ENCODE data around the gene ABCB9.
"Not testable (repeated sequence)": the region's sequence is repeated elsewhere in the genome, so short reads cannot be mapped to it uniquely, and the experiment has no call there.

The ABCB9 gene

GRCh38 chr12:122941351-122941750 lies 24.9 kb downstream of the ABCB9 start:
- not testable (repeated sequence) for DNase-seq (ENCODE audit: low spot score)

GRCh38 chr12:122939125-122939524 lies 27.1 kb downstream of the ABCB9 start:
- no peak for DNase-seq (ENCODE audit: low spot score)

DNA sequence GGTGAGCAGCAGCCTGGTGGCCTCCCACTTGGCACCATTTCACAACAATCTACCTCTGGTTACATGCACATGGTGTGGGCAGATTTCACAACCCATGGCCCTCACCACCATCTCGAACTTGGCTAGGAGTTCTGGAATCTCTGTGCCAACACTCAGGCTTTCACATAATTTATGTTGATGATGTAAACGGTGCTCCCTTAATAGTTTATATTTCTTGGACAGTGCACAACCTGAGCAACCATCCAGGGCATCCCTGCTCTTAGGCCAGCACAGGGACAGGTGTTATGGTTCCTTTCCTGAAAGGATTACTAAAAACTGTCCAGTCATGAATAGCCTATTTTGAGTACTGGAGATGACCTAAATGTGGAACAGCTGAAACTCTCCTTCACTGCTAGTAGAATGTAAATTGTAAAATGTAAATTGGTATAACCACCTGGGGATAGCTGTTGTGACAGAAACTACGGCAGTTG lies 28.6 kb downstream of the ABCB9 start:
- DNase-seq (ENCODE audit: low spot score): no peak

DNA sequence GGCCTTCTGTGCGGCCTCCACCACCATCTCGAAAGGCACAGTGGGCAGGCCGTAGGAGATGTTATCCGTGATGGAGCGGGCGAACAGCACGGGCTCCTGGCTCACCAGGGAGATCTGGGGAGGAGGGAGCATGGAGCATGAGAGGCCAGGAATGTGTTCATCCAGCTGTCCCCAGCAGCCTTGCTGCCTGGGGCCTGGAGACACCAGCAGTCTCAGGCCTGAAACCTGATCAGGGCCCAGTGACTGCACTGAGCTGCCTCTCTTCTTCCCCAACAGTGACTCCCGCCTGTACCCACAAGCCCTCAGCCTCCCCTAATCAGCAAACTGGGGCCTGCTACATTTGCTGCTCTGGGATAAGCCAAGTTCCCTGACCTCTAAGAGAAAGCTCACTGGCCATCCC lies 30.9 kb downstream of the ABCB9 start:
- DNase-seq (ENCODE audit: low spot score): peak; percentile 37

- no peak for DNase-seq (ENCODE audit: low spot score)
Observed at GRCh38 chr12:122934722-122935121, 31.5 kb downstream of the ABCB9 start.

DNA sequence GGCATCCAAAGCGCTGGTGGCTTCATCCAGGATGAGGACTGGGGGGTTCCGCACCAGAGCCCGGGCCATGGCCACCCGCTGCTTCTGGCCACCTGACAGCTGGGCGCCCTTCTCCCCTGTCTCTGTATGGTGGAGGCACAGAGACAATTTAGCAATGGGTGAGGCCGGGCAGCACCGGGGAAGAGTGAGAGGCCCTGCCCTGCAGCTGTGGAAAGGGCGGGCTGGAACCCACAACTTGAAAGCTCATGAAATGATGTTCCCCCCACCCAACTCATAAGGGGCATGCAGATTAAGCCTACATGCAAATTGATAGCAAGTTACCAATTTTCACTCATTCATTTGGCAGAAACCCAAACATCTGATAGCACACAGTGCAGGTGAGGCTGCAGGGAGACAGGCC lies 34.1 kb downstream of the ABCB9 start:
- DNase-seq (ENCODE audit: low spot score): no peak

GRCh38 chr12:122929812-122930211 lies 36.5 kb downstream of the ABCB9 start:
- DNase-seq (ENCODE audit: low spot score): no peak

DNA sequence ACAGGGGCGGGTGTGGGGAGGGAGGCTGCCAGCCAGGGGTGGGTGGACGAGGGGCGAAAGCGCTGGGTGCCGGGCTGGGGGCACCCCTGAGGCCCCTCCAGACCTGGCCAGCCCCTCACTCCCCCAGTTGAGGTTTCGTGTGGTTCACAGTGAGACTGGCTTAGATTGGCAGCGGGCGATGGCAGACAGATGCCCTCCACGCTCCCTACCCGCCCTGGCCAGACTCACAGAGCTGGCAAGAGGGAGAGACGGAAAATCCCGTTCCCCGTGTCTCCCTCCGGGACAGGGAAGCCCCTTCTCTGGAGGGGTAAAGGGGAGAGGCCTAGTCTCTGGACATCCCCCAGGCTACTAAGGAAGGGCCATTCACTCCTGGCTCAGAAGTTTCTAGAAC lies 37.1 kb downstream of the ABCB9 start:
- DNase-seq (ENCODE audit: low spot score): no peak

DNA sequence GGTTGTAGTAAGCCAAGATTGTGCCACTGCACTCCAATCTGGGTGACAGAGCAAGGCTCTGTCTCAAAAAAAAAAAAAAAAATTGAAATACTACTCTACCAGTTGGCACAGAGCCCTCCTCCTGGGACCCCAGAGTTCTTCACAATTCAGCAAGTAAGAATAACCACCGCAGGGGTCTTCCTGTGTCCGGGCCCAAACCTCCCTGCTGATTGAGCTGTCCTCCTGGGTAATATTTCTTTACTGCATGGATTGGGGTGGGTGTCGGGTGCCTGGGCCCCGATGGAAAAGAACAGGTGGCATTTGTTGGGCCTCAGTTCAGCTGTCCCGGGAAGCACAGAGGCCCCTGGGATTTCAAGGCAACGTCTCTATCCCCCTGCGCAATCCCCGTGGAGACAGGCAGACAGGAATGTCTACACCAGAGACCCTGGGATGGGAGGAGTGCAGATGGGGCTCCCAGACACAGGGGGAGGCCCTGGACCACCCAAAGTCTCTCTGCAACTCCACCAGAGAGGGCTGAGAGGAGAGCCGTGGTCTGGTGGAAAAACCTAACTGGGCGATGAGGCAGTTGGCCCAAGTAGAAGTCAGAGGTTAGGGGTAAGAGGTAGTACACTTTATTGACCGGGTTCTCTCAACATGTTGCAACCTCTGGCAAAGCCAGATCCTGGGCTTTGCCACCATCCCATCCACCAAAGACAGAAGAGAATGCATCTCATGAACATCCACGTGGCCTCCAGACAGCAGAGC lies 37.7 kb downstream of the ABCB9 start:
- DNase-seq (ENCODE audit: low spot score): no peak

- DNase-seq (ENCODE audit: low spot score): no peak
Observed at GRCh38 chr12:122927756-122928403, 38.4 kb downstream of the ABCB9 start.

DNA sequence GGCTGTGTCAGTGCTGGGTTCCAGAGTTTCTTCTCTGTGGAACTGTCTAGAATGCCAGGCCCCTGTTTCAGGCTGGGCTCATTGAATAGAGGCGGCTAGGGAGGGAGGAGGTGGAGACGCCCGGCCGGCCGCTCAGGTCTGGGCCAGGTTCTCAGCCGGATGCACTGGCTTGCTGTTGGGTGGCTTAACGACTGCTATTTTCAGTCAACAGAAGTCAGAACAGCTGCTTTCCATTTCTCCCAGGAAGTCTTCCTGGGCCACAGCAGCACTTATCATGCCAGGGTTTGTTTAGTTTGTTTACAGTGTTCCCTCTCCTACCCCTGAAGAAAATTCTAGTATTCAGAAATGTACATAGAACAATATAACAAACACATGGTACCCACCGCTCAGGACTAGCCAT lies 44.3 kb downstream of the ABCB9 start:
- DNase-seq (ENCODE audit: low spot score): no peak

DNA sequence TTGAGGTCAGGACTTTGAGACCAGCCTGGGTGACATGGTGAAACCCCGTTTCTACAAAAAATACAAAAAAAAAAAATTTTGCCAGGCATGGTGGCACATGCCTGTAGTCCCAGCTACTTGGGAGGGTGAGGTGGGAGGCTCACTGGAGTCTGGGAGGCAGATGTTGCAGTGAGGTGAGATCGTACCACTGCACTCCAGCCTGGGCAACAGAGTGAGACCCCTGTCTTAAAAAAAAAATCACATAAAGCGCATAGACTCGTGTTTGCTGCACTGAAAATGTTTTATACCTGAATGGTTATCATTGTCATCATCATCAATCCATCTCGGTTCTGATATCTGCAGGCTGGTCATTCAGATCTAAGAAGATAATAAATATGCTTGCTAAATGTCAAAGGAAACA lies 45.6 kb downstream of the ABCB9 start:
- no peak for DNase-seq (ENCODE audit: low spot score)

- no peak for DNase-seq (ENCODE audit: low spot score)
Observed at GRCh38 chr12:122918827-122919226, 47.4 kb downstream of the ABCB9 start.

DNA sequence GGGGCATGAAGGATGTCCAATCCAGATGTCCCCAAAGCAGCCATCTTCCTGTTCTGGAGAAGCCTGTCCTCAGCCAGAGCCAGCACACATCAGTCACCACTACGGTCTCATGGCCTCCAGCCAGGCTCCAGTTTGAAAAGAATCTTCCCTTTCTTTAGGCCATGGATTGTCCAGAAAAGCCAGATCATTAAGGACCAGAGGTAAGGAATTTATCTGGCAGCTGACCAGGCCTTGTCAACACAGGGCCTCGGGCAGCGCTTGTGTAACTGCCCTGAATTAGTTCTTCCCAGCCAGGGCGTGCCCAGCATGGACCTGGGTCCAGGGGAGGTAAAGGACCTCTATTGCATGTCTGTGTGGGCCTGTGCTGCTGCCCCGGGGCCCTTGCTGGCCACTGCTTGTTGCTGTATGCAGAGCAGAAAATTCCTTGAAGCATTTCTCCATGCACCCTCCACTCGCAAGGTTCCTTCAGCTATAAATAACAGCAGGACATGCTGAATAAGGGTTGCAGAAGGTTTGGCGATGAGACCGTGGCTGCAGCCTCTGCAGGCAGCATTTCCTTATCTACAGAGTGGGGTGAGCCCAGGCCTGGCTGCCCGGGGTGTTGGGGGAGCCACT lies 48.6 kb downstream of the ABCB9 start:
- no peak for DNase-seq (ENCODE audit: low spot score)

GRCh38 chr12:122909442-122910288 lies 56.6 kb downstream of the ABCB9 start:
- no peak for DNase-seq (ENCODE audit: low spot score)

- DNase-seq (ENCODE audit: low spot score): no peak
Observed at GRCh38 chr12:122908915-122909314, 57.3 kb downstream of the ABCB9 start.

DNA sequence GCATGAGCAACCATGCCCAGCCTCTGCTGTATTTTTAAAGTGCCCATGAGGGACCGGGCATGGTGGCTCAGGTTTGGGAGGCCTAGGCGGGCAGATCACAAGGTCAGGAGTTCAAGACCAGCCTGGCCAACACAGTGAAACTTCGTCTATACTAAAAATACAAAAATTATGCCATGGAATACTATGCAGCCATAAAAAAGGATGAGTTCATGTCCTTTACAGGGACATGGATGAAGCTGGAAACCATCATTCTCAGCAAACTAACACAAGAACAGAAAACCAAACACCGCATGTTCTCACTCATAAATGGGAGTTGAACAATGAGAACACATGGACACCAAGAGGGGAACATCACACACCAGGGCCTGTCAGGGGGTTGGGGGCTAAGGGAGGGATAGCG lies 61.0 kb downstream of the ABCB9 start:
- DNase-seq (ENCODE audit: low spot score): not testable (repeated sequence)

- DNase-seq (ENCODE audit: low spot score): no peak
Observed at GRCh38 chr12:122903693-122904034, 62.6 kb downstream of the ABCB9 start.

DNA sequence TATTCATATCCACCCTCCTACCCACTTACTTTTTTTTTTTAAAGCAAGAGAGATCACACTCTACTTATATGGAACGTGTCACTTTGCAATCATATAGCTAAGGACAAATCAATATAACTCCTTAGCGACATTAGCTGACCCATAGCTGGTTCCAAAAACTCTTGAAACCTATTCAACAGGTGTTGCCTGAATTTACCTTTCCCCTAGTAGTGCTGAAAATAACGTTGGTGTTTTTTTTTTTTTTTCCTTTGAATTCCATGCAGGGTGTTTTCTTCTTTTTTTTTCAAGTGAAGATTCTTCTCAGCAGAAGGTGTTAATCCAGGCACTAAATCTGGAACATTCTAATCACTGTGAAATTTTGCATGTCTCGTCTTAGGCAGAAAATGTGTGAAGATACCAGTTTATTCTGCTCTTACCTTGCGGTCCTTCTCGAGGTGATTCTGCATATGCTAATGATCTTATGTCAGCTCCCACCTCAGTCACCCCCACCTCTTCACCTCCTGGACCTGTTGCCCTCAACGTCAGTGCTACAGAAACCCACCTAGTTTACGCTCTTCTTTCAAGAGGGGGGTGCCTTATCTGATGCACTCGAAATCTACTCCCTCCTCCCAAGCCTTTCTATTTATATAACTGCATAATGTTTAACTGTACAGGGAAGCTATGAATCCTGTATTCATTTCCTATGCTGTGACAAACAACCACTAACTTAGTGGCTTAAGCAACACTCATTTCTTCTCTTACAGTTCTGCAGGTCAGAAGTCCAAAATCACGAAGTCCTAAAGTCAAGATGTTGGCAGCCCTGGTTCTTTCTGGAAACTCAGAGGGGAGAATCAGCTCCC lies 63.2 kb downstream of the ABCB9 start:
- DNase-seq (ENCODE audit: low spot score): no peak

DNA sequence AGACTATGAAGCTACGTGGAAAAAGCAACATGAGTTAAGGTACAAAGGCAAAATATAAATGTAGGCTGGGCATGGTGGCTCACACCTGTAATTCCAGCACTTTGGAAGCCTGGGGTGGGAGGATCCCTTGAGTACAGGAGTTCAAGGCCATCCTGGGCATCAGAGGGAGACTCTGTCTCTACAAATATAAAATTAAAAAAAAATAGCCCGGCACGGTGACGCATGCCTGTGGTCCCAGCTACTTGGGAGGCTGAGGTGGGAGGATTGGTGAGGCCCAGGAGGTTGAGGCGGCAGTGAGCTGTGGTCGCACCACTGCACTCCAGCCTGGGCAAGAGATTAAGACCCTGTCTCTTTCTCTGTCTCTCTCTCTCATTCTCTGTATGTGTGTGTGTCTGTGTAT lies 66.4 kb downstream of the ABCB9 start:
- DNase-seq (ENCODE audit: low spot score): no peak

DNA sequence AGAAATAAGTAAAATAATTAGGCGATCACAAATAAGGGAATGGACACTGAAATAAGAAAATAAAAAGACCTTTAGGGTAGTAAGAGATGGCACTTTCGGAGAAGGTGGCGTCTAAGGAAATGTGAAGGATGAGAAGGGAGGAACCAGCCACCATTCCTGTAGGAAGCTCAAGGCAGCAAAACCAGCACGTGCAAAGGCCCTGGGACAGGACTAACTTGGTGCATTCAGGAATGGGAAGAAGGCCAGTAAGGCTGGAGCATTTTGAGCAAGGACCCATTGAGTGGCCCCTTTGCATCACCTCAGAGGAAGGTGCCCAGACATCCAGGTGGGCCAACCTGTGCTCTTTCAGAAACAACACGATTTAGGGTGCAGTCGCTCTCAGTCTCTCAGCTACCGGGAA lies 69.6 kb downstream of the ABCB9 start:
- DNase-seq (ENCODE audit: low spot score): no peak

All from SK-N-DZ (cell line).